HG02884 (cell line): ENCODE measurements around the gene PXT1.
"Not testable (repeated sequence)": the region's sequence is repeated elsewhere in the genome, so short reads cannot be mapped to it uniquely, and the experiment has no call there.

ENCODE experiments used
- ATAC-seq: cut with Tn5 transposase; IDR thresholded peaks from one replicate; pipeline ENCODE4 v1.9.1; 2021; ENCODE audit warnings: mild to moderate bottlenecking, moderate library complexity; ENCODE audit not compliant: unreplicated experiment

The PXT1 gene

DNA sequence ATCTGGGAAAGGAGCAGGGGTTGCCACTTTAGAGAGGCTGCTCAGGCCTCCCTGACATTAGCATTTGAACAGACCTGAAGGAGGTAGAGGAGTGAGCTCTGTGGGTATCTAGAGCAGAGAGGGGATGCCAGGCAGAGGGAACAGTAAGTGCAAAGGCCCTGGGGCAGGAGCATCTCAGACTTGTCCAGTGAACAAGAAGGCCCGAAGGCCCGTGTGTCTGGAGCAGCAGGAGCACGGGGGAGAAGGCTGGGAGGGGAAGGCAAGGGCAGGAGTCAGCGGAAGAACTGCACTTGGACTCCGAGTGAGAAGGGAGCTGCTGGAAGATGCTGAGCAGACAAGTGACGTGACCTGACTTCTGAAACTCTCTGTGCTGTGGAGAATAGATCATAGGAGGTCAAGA lies 70.6 kb downstream of the PXT1 start:
- ATAC-seq: no peak

GRCh38 chr6:36371211-36371610 lies 71.4 kb downstream of the PXT1 start:
- ATAC-seq: no peak

DNA sequence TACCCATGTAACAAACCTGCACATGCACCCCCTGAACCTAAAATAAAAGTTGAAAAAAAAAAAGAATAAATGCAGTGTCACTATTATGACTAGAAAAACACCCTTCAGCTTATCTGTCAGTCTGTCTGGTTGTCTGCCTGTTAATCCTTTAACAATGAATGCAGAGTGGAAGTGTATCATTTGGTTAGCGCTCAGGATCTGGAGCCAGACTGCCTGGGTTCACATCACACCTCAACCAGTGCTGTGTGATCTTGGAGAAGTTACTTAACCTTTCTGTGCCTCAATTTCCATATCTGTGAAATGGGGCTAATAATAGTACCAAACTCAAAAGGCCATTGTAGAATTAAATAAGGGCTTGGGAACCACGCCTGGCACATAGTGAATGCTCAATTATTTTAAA lies 72.0 kb downstream of the PXT1 start:
- no peak for ATAC-seq

GRCh38 chr6:36368921-36369865 lies 73.5 kb downstream of the PXT1 start:
- no peak for ATAC-seq

GRCh38 chr6:36368421-36368820 lies 74.2 kb downstream of the PXT1 start:
- no peak for ATAC-seq

- ATAC-seq: no peak
These were observed 74.9 kb downstream of the PXT1 start for GRCh38 chr6:36367743-36368142.

DNA sequence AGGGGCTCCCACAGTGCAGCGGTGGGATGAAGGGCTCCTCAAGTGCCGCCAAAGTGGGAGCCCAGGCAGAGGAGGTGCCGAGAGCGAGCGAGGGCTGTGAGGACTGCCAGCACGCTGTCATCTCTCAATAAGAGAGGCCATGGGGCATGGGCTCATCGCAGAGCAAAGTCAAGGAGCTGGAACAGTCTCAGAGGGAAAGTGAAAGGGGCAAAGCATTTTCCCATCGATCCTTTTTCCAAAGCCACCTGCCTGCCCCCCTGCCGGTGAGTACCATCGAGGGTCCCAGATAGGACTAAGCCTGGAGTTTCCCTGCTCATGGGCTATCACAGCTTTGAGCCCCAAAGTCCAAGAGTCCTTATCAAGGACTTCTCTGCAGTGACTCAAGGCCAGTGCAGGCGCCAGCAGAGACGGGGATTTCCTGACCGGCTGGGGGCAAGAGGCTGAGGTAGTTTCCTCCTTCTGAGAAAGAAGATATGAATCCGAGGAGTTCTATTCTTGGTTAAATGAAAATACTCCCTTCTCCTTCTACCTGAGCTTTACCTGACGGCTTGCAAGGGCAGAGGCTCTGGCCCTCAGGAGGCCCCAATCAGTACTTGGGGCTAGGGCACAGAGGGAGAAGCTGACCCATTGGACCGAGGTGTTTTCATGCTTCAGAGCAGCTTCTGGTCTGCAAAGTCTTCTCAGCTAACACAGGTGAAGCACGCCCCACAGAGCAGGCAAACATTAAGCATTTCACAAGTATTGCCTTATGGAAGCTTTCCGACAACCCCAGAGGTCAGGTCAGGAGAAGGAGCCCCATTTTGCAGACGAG lies 77.8 kb downstream of the PXT1 start:
- peak; percentile 53 for ATAC-seq

DNA sequence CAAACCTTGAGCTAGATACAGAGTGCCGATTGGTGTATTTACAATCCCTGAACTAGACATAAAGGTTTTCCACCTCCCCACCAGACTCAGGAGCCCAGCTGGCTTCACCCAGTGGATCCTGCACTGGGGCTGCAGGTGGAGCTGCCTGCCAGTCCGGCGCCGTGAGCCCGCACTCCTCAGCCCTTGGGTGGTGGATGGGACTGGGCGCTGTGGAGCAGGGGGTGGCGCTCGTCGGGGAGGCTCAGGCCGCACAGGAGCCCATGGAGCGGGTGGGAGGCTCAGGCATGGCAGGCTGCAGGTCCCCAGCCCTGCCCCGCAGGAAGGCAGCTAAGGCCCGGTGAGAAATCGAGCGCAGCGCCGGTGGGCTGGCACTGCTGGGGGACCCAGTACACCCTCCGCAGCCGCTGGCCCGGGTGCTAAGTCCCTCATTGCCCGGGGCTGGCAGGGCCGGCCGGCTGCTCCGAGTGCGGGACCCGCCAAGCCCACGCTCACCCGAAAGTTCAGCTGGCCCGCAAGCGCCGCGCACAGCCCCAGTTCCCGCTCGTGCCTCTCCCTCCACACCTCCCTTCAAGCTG lies 78.5 kb downstream of the PXT1 start:
- ATAC-seq: not testable (repeated sequence)

GRCh38 chr6:36363371-36363752 lies 79.3 kb downstream of the PXT1 start:
- ATAC-seq: not testable (repeated sequence)

GRCh38 chr6:36362551-36363370 lies 79.9 kb downstream of the PXT1 start:
- ATAC-seq: no peak

- ATAC-seq: no peak
These were observed 81.6 kb downstream of the PXT1 start for GRCh38 chr6:36361071-36361470.

DNA sequence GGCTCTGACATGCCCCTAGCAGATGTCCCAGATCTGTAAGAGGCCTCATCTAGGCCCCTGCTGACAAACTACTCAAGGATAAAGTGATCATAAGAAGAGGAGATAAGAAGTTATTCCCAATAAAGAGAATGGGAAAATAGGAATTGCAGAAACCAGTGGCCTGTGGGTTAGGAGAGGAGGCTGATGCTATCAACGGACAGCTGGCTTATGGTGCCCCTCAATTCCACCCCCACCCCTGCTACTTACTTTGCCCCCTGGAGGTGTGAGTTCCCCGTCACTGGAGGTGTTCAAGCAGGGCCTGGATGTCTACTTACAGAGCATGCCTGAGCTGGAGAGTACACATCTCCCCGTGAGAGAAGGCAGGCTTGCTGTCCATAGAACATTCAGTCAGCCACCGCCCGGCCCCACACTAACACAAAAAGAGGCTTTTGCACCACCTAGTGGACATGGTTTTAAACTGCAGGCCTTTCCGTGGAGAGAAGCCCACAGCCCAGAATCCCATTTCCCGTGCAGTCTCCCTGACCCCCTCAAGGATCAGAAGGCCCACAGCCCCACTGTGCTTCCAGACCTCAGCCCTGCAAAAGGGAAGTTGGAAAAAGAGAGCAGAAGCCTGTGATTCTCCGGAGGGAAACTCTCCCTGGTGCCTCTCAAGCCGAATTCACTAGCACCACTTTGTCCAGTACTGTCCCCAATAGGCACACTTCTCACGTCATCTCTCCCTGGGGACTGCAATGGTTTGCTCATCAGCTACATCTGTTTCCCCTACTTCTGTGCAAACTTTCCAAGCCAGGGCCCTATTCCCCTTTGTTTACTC lies 82.2 kb downstream of the PXT1 start:
- ATAC-seq: no peak

- no peak for ATAC-seq
These were observed 84.3 kb downstream of the PXT1 start for GRCh38 chr6:36358226-36358915.

GRCh38 chr6:36357872-36358225 lies 84.8 kb downstream of the PXT1 start:
- ATAC-seq: no peak

DNA sequence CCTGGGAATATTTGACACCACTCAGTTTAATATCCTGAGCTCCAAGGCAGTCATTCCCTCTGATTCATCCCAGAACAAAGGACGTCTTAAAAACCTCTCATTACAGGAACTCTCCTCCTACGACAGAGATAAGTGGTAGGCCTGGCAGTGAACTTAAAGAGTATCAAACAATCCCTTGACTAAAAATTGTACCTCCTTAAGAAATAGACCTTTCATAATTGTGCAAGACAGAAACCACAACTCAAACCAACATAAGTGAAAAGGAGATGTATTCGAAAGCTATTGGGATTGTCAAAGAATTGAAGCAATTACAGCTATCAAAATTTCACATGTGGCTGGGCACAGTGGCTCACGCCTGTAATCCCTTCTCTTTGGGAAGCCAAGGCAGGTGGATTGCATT lies 86.8 kb downstream of the PXT1 start:
- no peak for ATAC-seq

- ATAC-seq: no peak
These were observed 89.2 kb downstream of the PXT1 start for GRCh38 chr6:36353411-36353915.

DNA sequence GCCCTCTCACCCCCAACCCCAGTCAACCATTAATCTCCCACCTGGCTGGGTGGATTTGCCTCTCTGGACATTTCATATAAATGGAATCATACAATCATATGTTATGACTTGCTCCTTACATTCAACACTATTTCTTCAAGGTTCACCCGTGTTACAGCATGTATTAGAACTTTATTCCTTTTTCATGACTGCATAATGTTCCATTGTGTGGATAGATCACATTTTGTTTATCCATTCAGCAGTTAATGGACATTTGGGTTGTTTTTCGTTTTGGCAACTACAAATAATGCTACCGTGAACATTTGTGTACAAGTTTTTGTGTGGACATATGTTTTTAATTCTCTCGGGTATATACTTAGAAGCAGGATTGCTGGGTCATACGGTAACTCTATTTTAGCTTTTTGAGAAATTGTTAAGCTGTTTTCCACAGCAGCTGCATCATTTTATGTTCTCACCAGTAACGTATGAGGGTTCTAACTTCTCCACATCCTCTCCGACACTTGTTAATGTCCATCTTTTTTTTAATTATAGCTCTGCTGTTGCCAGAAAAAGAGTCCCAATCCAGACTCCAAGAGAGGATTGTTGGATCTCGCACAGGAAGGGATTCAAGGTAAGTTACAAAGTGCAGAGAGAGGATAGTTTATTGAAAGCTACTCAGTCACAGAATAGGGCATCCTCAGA lies 90.0 kb downstream of the PXT1 start:
- no peak for ATAC-seq

GRCh38 chr6:36350681-36351571 lies 91.7 kb downstream of the PXT1 start:
- ATAC-seq: no peak
